Measurements from ENCODE around the gene PRR20G.

GRCh38 chr3:127320529-127321121 is 32.8 kb upstream of the PRR20G start:
- TF ChIP-seq POLR2A (IDR thresholded peaks at IDR 0.05) (no peak), CTCF (IDR thresholded peaks at IDR 0.05) (no peak)
